Measurements from ENCODE around the gene FUZ.

The FUZ gene

DNA sequence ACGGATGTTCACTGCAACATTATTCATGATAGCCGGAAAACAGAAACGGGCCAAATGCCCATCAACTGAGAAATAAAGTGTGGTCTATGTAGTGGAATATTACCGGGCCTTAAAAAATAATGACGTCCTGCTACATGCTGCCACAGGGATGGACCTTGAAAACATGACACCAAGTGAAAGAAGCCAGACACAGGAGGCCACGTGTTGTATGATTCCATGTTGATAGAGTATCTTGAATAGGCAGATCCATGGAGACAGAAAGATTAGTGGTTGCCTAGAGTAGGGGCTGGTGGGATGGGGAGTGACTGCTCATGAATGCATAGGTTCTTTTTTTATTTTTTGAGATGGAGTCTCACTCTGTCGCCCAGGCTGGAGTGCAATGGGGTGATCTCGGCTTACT, 42.6 kb downstream of the FUZ start:
- no peak overlapping the region for H3K4me3 ChIP-seq (ENCODE audit: low read depth, low read length)
- ChIA-PET CTCF (no interaction called here), POLR2A (no interaction called here)
- TF ChIP-seq, protein P1, sequence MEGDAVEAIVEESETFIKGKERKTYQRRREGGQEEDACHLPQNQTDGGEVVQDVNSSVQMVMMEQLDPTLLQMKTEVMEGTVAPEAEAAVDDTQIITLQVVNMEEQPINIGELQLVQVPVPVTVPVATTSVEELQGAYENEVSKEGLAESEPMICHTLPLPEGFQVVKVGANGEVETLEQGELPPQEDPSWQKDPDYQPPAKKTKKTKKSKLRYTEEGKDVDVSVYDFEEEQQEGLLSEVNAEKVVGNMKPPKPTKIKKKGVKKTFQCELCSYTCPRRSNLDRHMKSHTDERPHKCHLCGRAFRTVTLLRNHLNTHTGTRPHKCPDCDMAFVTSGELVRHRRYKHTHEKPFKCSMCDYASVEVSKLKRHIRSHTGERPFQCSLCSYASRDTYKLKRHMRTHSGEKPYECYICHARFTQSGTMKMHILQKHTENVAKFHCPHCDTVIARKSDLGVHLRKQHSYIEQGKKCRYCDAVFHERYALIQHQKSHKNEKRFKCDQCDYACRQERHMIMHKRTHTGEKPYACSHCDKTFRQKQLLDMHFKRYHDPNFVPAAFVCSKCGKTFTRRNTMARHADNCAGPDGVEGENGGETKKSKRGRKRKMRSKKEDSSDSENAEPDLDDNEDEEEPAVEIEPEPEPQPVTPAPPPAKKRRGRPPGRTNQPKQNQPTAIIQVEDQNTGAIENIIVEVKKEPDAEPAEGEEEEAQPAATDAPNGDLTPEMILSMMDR (IDR thresholded peaks at IDR 0.05; ENCODE audit: insufficient read depth, low read length, missing control alignments), result no peak
- DNase-seq (ENCODE audit: low read depth, low spot score), result no peak

DNA sequence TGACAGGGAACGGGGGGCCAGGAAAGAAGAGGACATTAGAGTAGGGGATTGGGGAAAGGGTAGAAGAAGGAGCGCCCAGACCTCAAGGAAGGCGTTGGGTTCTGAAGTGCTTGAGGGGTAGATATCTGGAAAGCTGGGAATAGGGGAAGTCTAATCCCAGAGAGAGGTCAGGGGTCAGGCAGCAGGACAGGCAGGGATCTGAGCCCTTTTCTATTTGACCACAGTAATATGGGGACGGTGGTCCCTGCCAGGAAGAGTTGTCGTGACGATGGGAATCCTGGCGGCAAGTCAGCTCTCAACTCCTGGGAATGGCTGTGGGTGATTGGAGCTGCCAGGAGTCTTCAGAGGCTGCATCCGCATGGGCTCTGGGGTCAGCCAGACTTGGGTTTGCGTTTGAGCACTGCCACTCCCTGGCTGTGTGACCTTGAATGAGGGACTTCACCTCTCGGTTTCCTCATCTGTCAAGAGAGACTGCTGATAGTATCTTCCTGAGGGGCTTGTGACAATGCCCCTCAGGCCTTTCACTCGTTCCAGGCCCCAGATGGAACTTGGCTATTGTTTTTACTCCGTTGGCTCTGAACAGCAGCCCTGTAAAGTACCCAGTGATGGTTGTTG, 45.0 kb downstream of the FUZ start:
- DNase-seq (ENCODE audit: low read depth, low spot score), result no peak
- ChIA-PET POLR2A (interaction anchor here (0.6 to 1.4 kb wide), 3 partner anchors 10 to 97 kb away, joined by 4 read pairs; no protein-coding TSS in a partner anchor), CTCF (no interaction called here)
- peak overlapping the region; percentile 91 for H3K4me3 ChIP-seq (ENCODE audit: low read depth, low read length)
- TF ChIP-seq, protein P1 (IDR thresholded peaks at IDR 0.05; ENCODE audit: insufficient read depth, low read length, missing control alignments), result no peak

DNA sequence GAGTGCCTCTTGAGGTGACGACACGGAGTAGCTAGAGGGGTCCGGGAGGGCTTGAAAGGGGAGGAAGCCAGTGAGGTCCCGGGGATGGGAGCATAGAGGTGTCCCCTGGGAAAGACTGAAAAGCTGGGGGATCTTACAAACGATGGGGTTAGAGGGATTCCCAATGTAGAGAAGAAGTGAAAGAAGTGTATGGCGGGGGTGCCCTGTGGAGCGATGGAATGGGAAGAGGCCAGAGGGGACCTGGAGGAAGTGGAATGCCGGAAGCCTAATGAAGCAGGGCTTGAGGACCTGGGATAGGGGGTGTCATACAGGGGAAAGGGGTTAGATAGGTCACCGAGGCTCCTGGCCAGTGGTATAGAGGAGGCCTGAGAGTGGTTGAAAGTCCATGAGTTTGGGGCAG, 45.7 kb downstream of the FUZ start:
- TF ChIP-seq, protein P1 (IDR thresholded peaks at IDR 0.05; ENCODE audit: insufficient read depth, low read length, missing control alignments), result no peak
- POLR2A ChIA-PET, result interaction anchor here (0.6 to 1.5 kb wide), 6 partner anchors 10 to 187 kb away, joined by 3 to 6 read pairs (median 4); partner anchors contain the start of gene NOSIP
- no peak for DNase-seq (ENCODE audit: low read depth, low spot score)
- peak overlapping the region; percentile 91 for H3K4me3 ChIP-seq (ENCODE audit: low read depth, low read length)
- CTCF ChIA-PET, result interaction anchor here (1.1 kb wide), 1 partner anchor 30 kb away, joined by 3 read pairs; no protein-coding TSS in a partner anchor

DNA sequence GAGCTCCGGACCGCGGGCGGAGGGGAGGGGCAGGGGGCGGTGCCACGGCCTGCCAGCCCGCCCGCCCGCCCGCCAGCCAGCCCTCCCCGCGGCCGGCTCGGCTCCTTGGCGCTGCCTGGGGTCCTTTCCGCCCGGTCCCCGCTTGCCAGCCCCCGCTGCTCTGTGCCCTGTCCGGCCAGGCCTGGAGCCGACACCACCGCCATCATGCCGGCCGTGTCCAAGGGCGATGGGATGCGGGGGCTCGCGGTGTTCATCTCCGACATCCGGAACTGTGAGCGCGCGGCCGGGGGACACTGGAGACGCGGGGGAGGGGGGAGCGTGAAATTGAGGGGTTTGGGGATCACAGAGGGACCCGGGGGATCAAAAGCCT, 46.2 kb downstream of the FUZ start, which contains the start of gene AP2A1:
Gene AP2A1, plus strand, starts transcription at position 72 of the 370 bp plus-strand sequence. Its CDS starts 133 bp downstream, at position 205.
- CTCF ChIA-PET, result interaction anchor here (1.1 kb wide), 1 partner anchor 30 kb away, joined by 3 read pairs; no protein-coding TSS in a partner anchor
- no peak for DNase-seq (ENCODE audit: low read depth, low spot score)
- POLR2A ChIA-PET, result interaction anchor here (0.6 to 1.5 kb wide), 6 partner anchors 10 to 186 kb away, joined by 3 to 6 read pairs (median 3); partner anchors contain the start of gene NOSIP
- TF ChIP-seq, protein P1 (IDR thresholded peaks at IDR 0.05; ENCODE audit: insufficient read depth, low read length, missing control alignments), result no peak
- peak within 1 kb of the TSS; percentile 91 for H3K4me3 ChIP-seq (ENCODE audit: low read depth, low read length)

DNA sequence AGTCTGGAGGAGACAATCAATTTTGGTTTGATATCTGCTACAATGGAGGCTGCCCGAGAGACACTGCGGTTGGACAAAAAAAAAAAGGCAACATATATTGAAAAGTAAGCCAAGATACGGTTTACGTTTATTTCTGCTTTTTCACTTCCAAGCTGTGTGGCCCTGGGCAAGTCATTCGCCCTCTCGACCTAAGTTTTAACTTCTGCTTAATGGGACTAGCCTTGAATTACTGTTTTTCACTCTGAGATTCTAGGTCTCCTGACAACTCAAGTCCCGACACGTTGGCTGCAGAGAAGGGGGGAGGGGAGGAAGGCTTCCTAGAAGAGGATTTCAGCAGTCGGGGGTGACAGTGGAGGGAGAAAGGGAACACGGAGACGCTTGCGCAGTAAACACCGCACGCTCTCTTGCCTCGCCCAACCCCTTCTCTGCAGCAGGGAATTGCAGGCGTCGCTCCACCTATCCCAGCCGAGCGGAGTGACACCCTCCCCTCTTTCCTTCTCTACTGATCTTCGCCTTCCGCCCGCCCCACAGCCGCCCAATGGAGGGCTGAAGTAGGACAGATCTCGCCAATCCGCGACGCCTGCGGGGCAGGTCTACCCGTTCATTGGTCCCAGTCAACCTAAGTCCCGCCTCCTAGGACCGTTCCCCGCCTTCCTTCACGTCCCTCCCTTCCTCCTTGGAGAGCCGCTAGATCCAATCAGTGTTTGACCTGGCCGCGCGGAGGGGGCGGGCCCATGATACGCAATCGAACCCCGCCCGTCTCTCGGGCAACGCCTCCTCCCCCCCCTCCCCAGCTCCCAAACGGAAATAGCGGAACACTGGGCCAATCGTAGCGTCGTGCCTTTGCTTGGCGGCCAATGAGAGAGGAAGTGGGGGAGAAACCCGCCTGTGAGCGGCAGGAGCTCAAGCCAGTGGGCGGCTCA, 46.8 kb downstream of the FUZ start:
- POLR2A ChIA-PET, result interaction anchor here (0.6 to 1.5 kb wide), 7 partner anchors 10 to 186 kb away, joined by 3 to 6 read pairs (median 3); partner anchors contain the start of gene NOSIP
- CTCF ChIA-PET, result interaction anchor here (0.7 to 1.1 kb wide), 3 partner anchors 31 to 1450 kb away, joined by 3 to 6 read pairs (median 3); no protein-coding TSS in a partner anchor
- peak overlapping the region; percentile 40 for H3K4me3 ChIP-seq (ENCODE audit: low read depth, low read length)
- peak; percentile 100 for DNase-seq (ENCODE audit: low read depth, low spot score)
- TF ChIP-seq, protein P1 (IDR thresholded peaks at IDR 0.05; ENCODE audit: insufficient read depth, low read length, missing control alignments), result no peak
